T1000 (cell line): Measurements from ENCODE around the gene EPHA2.

Source experiments
- DNase-seq: peaks from one replicate; lab custom pipeline; 2025; ENCODE audit warnings: mixed read lengths; lab: John Stamatoyannopoulos, UW

Gene EPHA2

GRCh38 chr1:16149702-16150488 lies 6.0 kb downstream of the EPHA2 start:
- DNase-seq, result no peak

GRCh38 chr1:16149146-16149545 lies 6.7 kb downstream of the EPHA2 start:
- DNase-seq, result no peak

GRCh38 chr1:16148329-16149092 lies 7.4 kb downstream of the EPHA2 start:
- no peak for DNase-seq

- no peak for DNase-seq
Observed at GRCh38 chr1:16147156-16147926, 8.5 kb downstream of the EPHA2 start.

- DNase-seq, result peak; percentile 75
Observed at GRCh38 chr1:16146279-16147155, 9.4 kb downstream of the EPHA2 start.

GRCh38 chr1:16145662-16146278 lies 10.1 kb downstream of the EPHA2 start:
- peak; percentile 68 for DNase-seq

GRCh38 chr1:16145030-16145661 lies 10.7 kb downstream of the EPHA2 start:
- DNase-seq, result peak; percentile 61

- no peak for DNase-seq
Observed at GRCh38 chr1:16144325-16145029, 11.4 kb downstream of the EPHA2 start.

- peak; percentile 52 for DNase-seq
Observed at GRCh38 chr1:16143566-16144324, 12.1 kb downstream of the EPHA2 start.

- DNase-seq, result no peak
Observed at GRCh38 chr1:16143005-16143565, 12.8 kb downstream of the EPHA2 start.

- no peak for DNase-seq
Observed at GRCh38 chr1:16142383-16142995, 13.4 kb downstream of the EPHA2 start.

GRCh38 chr1:16141573-16142336 lies 14.1 kb downstream of the EPHA2 start:
- no peak for DNase-seq

- DNase-seq, result no peak
Observed at GRCh38 chr1:16140068-16140596, 15.7 kb downstream of the EPHA2 start.

- peak; percentile 74 for DNase-seq
Observed at GRCh38 chr1:16139473-16139962, 16.4 kb downstream of the EPHA2 start.

GRCh38 chr1:16138772-16139221 lies 17.1 kb downstream of the EPHA2 start:
- no peak for DNase-seq

- no peak for DNase-seq
Observed at GRCh38 chr1:16137890-16138467, 17.9 kb downstream of the EPHA2 start.

GRCh38 chr1:16135501-16135900 lies 20.4 kb downstream of the EPHA2 start:
- no peak for DNase-seq
